Measurements from ENCODE around the gene GPR176. TPM values are rescaled to one million over a fixed set of nuclear protein-coding genes. Genes with fewer than 3 reads are reported as not detected.
A peak's percentile ranks its signal among the peaks of the same experiment; 100 is the strongest.

Gene GPR176
- total RNA-seq, 1 donor from 2014 or later: 35.4 TPM

- H3K4me3 Mint-ChIP-seq (ENCODE audit: unreplicated experiment): no peak overlapping the region
- H3K9ac ChIP-seq (ENCODE audit: low read length): no peak overlapping the region
- H3K27ac Mint-ChIP-seq (ENCODE audit: unreplicated experiment): peak overlapping the region; percentile 75
- peaks cover 50% of the 10 kb centered on the region for H3K36me3 ChIP-seq (ENCODE audit: insufficient read depth, low read length)
- no peak overlapping the region for H3K27ac ChIP-seq (ENCODE audit: low read depth, low read length)
- H3K4me1 ChIP-seq (ENCODE audit: insufficient read depth, low read length): peaks cover 17% of the 10 kb centered on the region
- H3K27me3 ChIP-seq (ENCODE audit: insufficient read depth, low read length): no peaks in the 10 kb centered on the region
- DNase-seq (ENCODE audit: low read depth) (peak; percentile 62), FAIRE-seq (no peak)
- H4K20me1 ChIP-seq (ENCODE audit: insufficient read depth, low read length): peaks cover 22% of the 10 kb centered on the region
- H3K9me3 ChIP-seq (ENCODE audit: insufficient read depth, low read depth, low read length): no peaks in the 10 kb centered on the region
- peaks cover 44% of the 10 kb centered on the region for H3K4me1 Mint-ChIP-seq (ENCODE audit: low read depth, unreplicated experiment)
- no peak overlapping the region for H2AFZ ChIP-seq (ENCODE audit: low read depth, low read length)
- peaks cover 41% of the 10 kb centered on the region for H3K79me2 ChIP-seq (ENCODE audit: insufficient read depth, low read length)
- TF ChIP-seq CTCF (IDR thresholded peaks at IDR 0.05; ENCODE audit: insufficient read depth, low read depth, low read length) (no peak), EZH2 (IDR thresholded peaks at IDR 0.05; ENCODE audit: insufficient read depth, low read length) (no peak)
- H3K4me3 ChIP-seq (ENCODE audit: insufficient read depth, low read depth, low read length): no peak overlapping the region
- peaks cover 4% of the 10 kb centered on the region for H3K9me3 Mint-ChIP-seq (ENCODE audit: unreplicated experiment)
- no peaks in the 10 kb centered on the region for H3K27me3 Mint-ChIP-seq (ENCODE audit: low read depth, unreplicated experiment)
- H3K4me2 ChIP-seq (ENCODE audit: low read length): peak overlapping the region; percentile 10
- peaks cover 41% of the 10 kb centered on the region for H3K36me3 Mint-ChIP-seq (ENCODE audit: low read depth, unreplicated experiment)
Observed at GRCh38 chr15:39942101-39942752, 22.2 kb upstream of the GPR176 start.

- FAIRE-seq: no peak
- Histone ChIP-seq H3K4me1 (ENCODE audit: insufficient read depth, low read length) (peaks cover 35% of the 10 kb centered on the region), H3K4me3 (ENCODE audit: insufficient read depth, low read depth, low read length) (no peak overlapping the region), H3K27me3 (ENCODE audit: insufficient read depth, low read length) (no peaks in the 10 kb centered on the region), H3K79me2 (ENCODE audit: insufficient read depth, low read length) (peaks cover 65% of the 10 kb centered on the region), H3K9me3 (ENCODE audit: insufficient read depth, low read depth, low read length) (no peaks in the 10 kb centered on the region), H4K20me1 (ENCODE audit: insufficient read depth, low read length) (peaks cover 27% of the 10 kb centered on the region), H3K27ac (ENCODE audit: low read depth, low read length) (no peak overlapping the region), H2AFZ (ENCODE audit: low read depth, low read length) (no peak overlapping the region), H3K36me3 (ENCODE audit: insufficient read depth, low read length) (peaks cover 32% of the 10 kb centered on the region), H3K9ac (ENCODE audit: low read length) (no peak overlapping the region), H3K4me2 (ENCODE audit: low read length) (no peak overlapping the region)
- Mint-ChIP-seq H3K9me3 (ENCODE audit: unreplicated experiment) (no peaks in the 10 kb centered on the region), H3K4me3 (ENCODE audit: unreplicated experiment) (peak overlapping the region; percentile 46), H3K27ac (ENCODE audit: unreplicated experiment) (peak overlapping the region; percentile 30), H3K27me3 (ENCODE audit: low read depth, unreplicated experiment) (no peaks in the 10 kb centered on the region), H3K36me3 (ENCODE audit: low read depth, unreplicated experiment) (peaks cover 25% of the 10 kb centered on the region), H3K4me1 (ENCODE audit: low read depth, unreplicated experiment) (peaks cover 54% of the 10 kb centered on the region)
- no peak for DNase-seq (ENCODE audit: low read depth)
- TF ChIP-seq CTCF (IDR thresholded peaks at IDR 0.05; ENCODE audit: insufficient read depth, low read depth, low read length) (no peak), EZH2 (IDR thresholded peaks at IDR 0.05; ENCODE audit: insufficient read depth, low read length) (no peak)
Observed at GRCh38 chr15:39939487-39940452, 19.7 kb upstream of the GPR176 start.

All from astrocyte (in vitro differentiated cells and primary cell).